Body of pancreas (tissue), 4 donors: ENCODE results near the gene ZNF443. TPM values are rescaled to one million over a fixed set of nuclear protein-coding genes. Genes with fewer than 3 reads are reported as not detected.
"Not testable (repeated sequence)": the region's sequence is repeated elsewhere in the genome, so short reads cannot be mapped to it uniquely, and the experiment has no call there.

ENCODE experiments used
- ATAC-seq: fragments of 150-250 bp; one replicate; pipeline ENCODE4 v1.9.1; 2016
- DNase-seq, 4 donors: peaks; one replicate each; pipeline ENCODE4 v3.0.0-alpha.2; 2019
- H3K27ac ChIP-seq, 4 donors: fragments of 200-600 bp; sonication (generic); 1 replicate in 3 of 4; 2 replicates in 1 of 4; pipeline versions ENCODE4 v1.5.1 to v1.6.1; 2016 to 2019; ENCODE audit warnings: mild to moderate bottlenecking in 1 of 4, mixed read lengths in 1 of 4, moderate library complexity in 1 of 4
- H3K27me3 ChIP-seq, 2 donors: fragments of 200-600 bp; sonication (generic); one replicate each; pipeline ENCODE4 v1.6.0; 2016; ENCODE audit warnings: mild to moderate bottlenecking in 1 of 2
- H3K36me3 ChIP-seq, 2 donors: fragments of 200-600 bp; sonication (generic); replicated peaks in 1 of 2; 2 replicates each; pipeline ENCODE4 v1.5.1; 2016; ENCODE audit warnings: low read depth in 2 of 2; ENCODE audit not compliant: insufficient read depth in 1 of 2
- H3K4me1 ChIP-seq: fragments of 200-600 bp; sonication (generic); one replicate; pipeline ENCODE4 v1.6.0; 2016
- H3K4me3 ChIP-seq, 2 donors: fragments of 200-600 bp; sonication (generic); 1 replicate in 1 of 2; 2 replicates in 1 of 2; pipeline ENCODE4 v1.5.1; 2016 to 2019
- H3K9me3 ChIP-seq, 3 donors: fragments of 200-600 bp; sonication (generic); 1 replicate in 2 of 3; 2 replicates in 1 of 3; pipeline ENCODE4 v1.5.1; 2016
- CTCF ChIP-seq, 7 experiments: fragments of 450-650 bp in 4 of 7; fragments of 200-600 bp in 3 of 7; sonication (generic) in 3 of 7; IDR thresholded peaks; one replicate each; pipeline ENCODE4 v1.5.1; 2016 to 2019; ENCODE audit warnings: antibody characterized with exemption in 7 of 7
- POLR2A ChIP-seq, 3 donors: fragments of 450-650 bp; IDR thresholded peaks; one replicate each; pipeline ENCODE4 v1.6.1; 2016; ENCODE audit warnings: antibody characterized with exemption in 3 of 3, mild to moderate bottlenecking in 2 of 3
- WGBS, 2 donors: methylation state at CpG; one replicate each; pipeline ENCODE4 v1.1.5; 2017; 5-methylcytosine and 5-hydroxymethylcytosine counted together
- intact Hi-C: fragments of 100-400 bp; cut with DNase I; formaldehyde crosslinking; loops from one replicate; pipeline ENCODE4 v1.15.1; 2023
- total RNA-seq, 2 donors: library from RNA; depleted of rRNA; stranded (reverse); fragments of >200 nt; gene quantifications; one replicate each; pipeline ENCODE4 v1.1.0, GENCODE V29; 2016

ZNF443 gene
- 1 to 10 TPM; 3.6 to 5.2 TPM for total RNA-seq

GRCh38 chr19:12440541-12441316 lies at the start of gene ZNF443:
Gene ZNF443 (minus strand): TSS chr19:12441021. CDS start chr19:12440914, 107 bp downstream.
- H3K36me3 ChIP-seq = no peaks in the 10 kb centered on the region
- ATAC-seq (peak; percentile 98), DNase-seq (peak; percentile 99)
- H3K27ac ChIP-seq = peak within 1 kb of the TSS; percentile 84 to 96 (median 88)
- H3K27me3 ChIP-seq = no peaks in the 10 kb centered on the region
- peak within 1 kb of the TSS; percentile 70 to 80 for H3K4me3 ChIP-seq
- TF ChIP-seq POLR2A (IDR thresholded peaks at IDR 0.05) (peak; percentile 62 to 84 (median 81)), CTCF (IDR thresholded peaks at IDR 0.05) (no peak)
- H3K4me1 ChIP-seq = peaks cover 11% of the 10 kb centered on the region
- intact Hi-C loops = no loop called here
- no peaks in the 10 kb centered on the region for H3K9me3 ChIP-seq
- 0 to 1% methylated on average over 5 to 57 of the region's 59 CpGs for WGBS, 2 donors

GRCh38 chr19:12486265-12486783 lies 45.5 kb upstream of the ZNF443 start:
- H3K4me1 ChIP-seq = peaks cover 14% of the 10 kb centered on the region
- H3K9me3 ChIP-seq, DNase-seq, H3K27me3 ChIP-seq, H3K27ac ChIP-seq, H3K36me3 ChIP-seq, intact Hi-C loops, H3K4me3 ChIP-seq, ATAC-seq: not testable (repeated sequence)
- 88 to 92% methylated on average over 1 of the region's 1 CpG for WGBS, 2 donors

GRCh38 chr19:12485571-12485970 lies 44.8 kb upstream of the ZNF443 start:
- ATAC-seq = no peak
- H3K9me3 ChIP-seq = no peaks in the 10 kb centered on the region
- no peaks in the 10 kb centered on the region for H3K27me3 ChIP-seq
- peaks cover 14% of the 10 kb centered on the region for H3K4me1 ChIP-seq
- DNase-seq = no peak
- no peaks in the 10 kb centered on the region for H3K36me3 ChIP-seq
- H3K4me3 ChIP-seq = no peak overlapping the region
- intact Hi-C loops = no loop called here
- H3K27ac ChIP-seq = no peak overlapping the region
- WGBS, 2 donors = 76 to 79% methylated on average over 3 of the region's 3 CpGs
- TF ChIP-seq CTCF (IDR thresholded peaks at IDR 0.05) (no peak), POLR2A (IDR thresholded peaks at IDR 0.05) (no peak)

GRCh38 chr19:12485052-12485416 lies 44.2 kb upstream of the ZNF443 start:
- WGBS, 2 donors = 0 to 1% methylated on average over 11 of the region's 11 CpGs

More at GRCh38 chr19:12485052-12485416, 44.2 kb upstream of the ZNF443 start:
- DNase-seq (no peak), ATAC-seq (peak; percentile 43)
- Histone ChIP-seq H3K4me1 (peaks cover 14% of the 10 kb centered on the region), H3K27me3 (no peaks in the 10 kb centered on the region), H3K36me3 (no peaks in the 10 kb centered on the region), H3K27ac (peak overlapping the region in 3 of 4 donors; percentile 59 to 70 (median 63)), H3K9me3 (no peaks in the 10 kb centered on the region), H3K4me3 (peak overlapping the region; percentile 60 to 99)
- intact Hi-C loops = no loop called here
- TF ChIP-seq POLR2A (IDR thresholded peaks at IDR 0.05) (no peak), CTCF (IDR thresholded peaks at IDR 0.05) (no peak)
